Thyroid gland (tissue), 4 donors: ENCODE measurements around the gene LDLRAD4.

Experiments
- POLR2A ChIP-seq, 2 donors: fragments of 450-650 bp; IDR thresholded peaks; one replicate each; pipeline ENCODE4 v1.6.1; 2017; ENCODE audit warnings: antibody characterized with exemption in 2 of 2, mild to moderate bottlenecking in 2 of 2, moderate library complexity in 1 of 2
- TF ChIP-seq, protein P1 (sequence below), 6 experiments: fragments of 200-600 bp in 3 of 6; fragments of 450-650 bp in 3 of 6; sonication (generic) in 3 of 6; IDR thresholded peaks; one replicate each; pipeline ENCODE4 v1.5.1; 2016 to 2019; ENCODE audit warnings: antibody characterized with exemption in 6 of 6, mild to moderate bottlenecking in 2 of 6, inconsistent platforms in 1 of 6, moderate library complexity in 1 of 6

- TF ChIP-seq, protein P1, sequence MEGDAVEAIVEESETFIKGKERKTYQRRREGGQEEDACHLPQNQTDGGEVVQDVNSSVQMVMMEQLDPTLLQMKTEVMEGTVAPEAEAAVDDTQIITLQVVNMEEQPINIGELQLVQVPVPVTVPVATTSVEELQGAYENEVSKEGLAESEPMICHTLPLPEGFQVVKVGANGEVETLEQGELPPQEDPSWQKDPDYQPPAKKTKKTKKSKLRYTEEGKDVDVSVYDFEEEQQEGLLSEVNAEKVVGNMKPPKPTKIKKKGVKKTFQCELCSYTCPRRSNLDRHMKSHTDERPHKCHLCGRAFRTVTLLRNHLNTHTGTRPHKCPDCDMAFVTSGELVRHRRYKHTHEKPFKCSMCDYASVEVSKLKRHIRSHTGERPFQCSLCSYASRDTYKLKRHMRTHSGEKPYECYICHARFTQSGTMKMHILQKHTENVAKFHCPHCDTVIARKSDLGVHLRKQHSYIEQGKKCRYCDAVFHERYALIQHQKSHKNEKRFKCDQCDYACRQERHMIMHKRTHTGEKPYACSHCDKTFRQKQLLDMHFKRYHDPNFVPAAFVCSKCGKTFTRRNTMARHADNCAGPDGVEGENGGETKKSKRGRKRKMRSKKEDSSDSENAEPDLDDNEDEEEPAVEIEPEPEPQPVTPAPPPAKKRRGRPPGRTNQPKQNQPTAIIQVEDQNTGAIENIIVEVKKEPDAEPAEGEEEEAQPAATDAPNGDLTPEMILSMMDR (IDR thresholded peaks at IDR 0.05), result no peak
- no peak for TF ChIP-seq POLR2A (IDR thresholded peaks at IDR 0.05)
These were observed 443.3 kb downstream of the LDLRAD4 start for GRCh38 chr18:13661779-13662256.
